HUDEP-2 (cell line): Measurements from ENCODE around the gene EPAS1.
A peak's percentile ranks its signal among the peaks of the same experiment; 100 is the strongest.

Source experiments
- DNase-seq, 76 experiments: peaks; one replicate each; lab custom pipeline; 2025; ENCODE audit not compliant: unreplicated experiment in 76 of 76; lab: John Stamatoyannopoulos, UW

The EPAS1 gene

DNA sequence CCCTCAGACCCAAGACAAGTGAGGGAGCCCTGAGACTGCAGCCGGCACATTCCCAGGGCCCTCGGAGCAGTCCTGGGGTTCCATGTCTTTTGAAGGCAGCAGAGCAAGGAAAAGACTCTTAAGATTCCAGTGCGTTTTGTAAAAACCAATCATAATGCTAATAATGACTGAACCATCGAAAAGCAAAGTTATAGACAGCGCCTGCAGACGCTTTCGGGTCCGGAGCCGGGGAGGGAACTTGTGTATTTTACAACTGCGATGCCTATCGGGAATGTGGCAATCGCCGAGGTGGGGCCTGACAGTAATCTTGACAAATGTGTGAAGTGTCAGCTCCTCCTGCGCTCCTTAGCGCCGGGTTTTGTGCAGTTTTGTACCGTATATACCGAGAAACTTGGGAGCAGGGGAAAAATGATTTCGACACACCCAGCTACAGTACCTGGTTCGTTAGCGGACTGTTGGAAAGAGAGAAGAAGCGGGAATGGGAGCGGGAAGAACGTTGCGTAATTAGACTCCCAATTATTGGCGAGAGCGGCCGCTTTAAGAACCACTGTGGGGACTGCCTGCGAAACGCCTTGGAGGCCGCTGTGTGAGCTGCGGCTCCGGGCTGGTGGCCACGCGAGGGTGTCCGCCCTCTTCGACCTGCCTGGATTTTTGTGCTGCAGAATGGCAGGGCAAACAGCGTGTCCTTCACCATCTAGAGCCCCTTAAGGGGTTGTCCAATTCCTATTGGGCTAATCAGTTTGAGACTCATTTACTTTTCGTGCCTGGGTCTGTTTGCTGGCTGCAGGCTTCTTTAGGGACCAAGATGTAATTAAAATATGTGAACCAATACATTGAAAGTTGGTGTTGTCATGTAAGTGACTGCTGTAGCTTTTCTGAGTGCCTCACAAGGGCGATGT is 2.4 kb downstream of the EPAS1 start:
- DNase-seq, result peak in 53 of 76 experiments; percentile 4 to 59 (median 34)

DNA sequence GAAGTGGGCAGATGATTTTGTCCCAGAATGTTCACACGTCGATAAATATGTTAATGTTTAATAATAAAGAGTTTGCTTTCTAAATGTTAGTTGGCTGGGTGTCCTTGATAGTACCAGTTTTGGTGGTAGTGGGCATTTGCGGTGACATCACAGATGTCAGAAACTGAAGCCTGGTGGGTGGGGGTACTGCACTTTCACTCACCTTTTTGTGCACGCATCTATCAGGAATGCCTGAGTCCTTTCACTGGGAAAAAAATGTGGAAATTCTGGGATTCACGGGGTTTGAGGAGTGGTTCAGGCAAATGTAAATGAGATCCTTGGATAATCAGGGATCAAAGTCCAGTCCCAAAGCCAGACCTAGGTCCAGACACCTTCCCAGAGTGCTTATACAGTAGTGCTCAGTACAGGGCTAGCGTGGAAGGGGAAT is 3.2 kb downstream of the EPAS1 start:
- DNase-seq, result no peak

DNA sequence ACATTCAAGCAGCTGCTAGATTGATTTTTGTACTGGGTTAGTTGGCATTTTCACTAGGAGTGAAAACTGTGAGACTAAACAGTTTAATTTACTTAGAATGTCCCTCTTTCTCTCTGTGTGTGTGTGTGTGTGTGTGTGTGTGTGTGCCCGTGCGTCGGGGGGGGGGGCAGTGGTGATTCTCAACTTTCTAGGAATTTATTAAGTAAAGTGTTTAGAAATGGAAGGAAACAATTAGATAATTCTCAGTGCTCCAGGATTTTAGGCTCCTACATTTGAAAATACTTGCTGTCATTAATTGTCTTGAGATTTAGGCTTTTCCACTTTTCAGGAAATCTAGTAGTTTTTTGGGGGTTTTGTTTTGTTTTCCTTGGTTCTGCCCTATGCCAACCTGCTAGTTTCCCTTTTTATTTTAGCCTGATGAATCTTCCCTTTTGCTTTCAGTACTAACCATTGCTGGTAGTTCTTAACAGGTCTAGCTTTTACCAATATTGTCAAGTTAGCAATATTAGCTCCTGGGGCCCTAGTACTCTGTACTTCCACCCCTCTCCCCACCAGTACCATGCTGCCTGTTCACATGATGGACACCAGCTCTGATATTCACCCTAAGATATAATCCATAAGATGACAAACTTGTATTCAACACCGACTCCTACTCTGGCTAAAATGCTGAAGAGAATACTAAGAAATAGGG is 4.9 kb downstream of the EPAS1 start:
- no peak for DNase-seq

DNA sequence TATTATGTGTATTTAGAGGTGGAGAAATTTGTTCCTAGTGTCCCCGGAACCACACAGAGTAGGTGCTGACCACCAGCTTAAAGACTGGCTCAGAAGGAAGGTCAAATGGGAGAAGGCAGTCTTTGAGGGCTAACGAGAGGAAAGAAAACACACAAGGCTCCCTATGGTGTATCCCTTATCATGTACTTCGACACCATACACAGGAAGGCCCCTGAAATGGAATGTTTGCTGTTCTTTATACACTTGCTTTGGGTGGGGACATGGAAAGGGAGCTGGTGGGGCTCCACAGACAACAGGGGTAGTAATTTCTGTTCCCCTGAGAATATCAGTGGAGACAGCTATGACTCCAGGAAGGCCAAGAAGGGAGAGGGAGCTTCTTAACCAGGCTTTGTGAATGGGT is 6.0 kb downstream of the EPAS1 start:
- DNase-seq, result no peak

DNA sequence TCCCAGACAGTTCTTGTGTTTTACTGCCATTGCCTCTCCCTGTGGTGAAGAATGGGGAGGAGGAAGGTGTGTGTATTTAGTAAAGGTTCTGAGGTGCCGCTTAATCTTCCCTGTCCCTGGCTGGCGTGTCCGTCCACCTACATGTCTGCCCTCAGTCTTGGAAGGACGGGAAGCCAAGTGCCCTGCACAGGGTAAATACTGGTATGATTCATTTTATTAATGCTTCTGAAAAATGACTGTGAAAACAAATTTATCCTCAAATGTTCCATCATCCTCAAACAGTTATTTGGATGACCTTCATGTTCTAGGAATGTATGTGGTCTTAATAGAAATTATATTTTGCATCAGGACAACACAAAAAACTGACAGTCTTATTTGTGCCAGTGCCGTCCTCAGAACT is 6.6 kb downstream of the EPAS1 start:
- no peak for DNase-seq

DNA sequence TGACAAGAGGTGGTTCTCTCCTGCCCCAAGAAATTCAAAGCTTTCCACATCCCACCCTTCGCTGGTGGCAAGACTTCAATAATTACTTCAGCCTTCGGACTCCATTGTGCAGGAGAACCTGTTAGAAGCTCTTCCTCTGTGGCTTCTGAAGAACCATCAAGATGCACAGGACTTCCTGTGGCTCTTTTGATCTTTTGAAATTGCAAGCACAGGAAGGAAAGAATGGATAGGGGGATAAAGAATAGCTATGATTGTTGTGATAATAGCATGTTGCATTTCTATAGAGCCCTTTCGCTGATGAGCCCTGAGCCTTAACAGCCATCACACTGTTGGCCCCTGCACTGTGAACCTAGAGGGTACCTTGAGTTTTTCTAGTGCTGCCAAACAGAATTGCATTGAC is 7.4 kb downstream of the EPAS1 start:
- no peak for DNase-seq

DNA sequence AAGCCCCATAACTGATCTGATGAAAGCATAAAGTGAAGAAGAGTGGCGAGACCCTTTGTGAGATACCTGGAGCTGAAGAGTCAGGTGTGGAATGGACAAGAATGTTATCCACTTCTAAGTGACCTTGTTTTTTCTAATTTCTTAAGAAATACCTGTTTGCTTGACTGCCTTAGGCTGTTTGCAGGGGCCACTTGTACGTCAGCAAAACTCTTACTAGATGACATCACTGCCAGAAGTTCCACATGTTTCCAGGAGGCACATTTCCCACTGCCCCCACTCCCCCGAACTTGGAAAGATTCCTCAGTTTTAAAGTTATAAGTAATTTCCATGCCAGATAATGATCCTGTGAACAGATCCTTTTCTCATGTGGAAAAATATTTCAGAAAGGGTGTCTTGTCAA is 8.0 kb downstream of the EPAS1 start:
- no peak for DNase-seq

DNA sequence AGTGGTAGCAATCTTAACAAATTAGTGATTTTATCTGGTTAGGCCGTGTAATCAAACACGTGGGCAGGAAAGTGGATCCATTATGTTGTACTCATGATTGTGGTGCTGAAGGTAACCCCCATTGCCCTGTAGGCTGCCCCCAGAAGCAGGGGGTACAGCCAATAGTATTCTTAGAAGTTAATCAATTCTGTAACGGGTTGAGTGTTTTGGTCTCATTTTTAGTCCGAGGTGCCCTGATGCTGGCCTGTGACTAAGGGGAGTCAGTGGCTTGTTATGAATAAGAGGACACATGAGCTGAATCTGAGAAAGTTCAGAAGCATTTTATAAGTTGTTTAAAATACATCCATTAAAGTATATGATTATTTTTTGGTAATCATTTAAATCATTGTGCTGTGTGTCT is 8.6 kb downstream of the EPAS1 start:
- no peak for DNase-seq

DNA sequence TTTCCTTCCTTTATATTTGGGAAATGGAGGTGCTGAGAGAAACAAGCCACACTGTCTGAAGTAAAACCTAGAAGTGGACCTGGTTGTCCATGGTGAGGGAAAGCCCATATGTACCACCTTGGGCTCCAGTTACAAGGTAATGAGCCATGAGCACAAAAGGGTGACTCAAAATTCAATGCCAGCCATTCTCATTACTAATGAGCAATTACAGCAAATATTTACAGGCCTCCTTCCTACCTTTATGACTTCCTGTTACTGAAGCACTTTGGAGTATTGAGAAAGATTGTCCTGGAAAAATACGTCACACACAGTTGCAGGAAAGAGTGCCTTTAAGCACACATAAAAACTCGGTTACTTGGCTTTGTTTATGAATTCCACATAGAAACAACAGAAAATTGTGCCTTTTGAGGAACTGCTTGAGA is 9.1 kb downstream of the EPAS1 start:
- no peak for DNase-seq

DNA sequence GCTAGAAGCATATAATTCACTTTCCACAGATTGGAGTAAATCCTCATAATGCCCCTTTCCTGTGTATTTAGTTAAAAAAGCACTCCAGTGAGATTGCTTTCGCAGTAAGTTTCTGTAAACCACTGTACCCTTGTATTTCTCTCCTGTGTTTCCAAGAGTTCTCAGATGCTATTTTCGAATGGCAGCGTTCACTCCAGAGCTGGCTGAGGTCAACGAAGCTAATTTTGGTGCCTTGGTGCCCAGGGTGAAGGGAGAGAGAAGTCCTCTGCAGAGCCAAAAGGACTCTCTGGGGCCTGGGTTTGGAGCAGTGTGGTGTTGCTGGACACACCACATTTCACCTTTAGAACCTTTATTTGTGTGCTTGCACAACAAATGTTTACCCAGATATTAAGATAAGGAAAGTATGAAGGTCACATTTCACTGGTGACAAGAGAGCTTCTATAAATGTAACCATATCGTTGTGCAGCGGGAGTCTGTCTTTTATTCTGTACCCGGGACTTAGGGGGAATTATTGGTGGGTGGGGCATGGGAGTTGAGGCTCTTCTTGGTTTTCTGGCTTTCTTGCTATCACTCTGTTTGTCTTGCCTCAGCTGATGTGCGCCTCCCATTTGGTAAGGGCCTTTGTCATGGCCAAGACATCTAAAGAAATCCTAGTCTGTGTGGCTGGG is 9.9 kb downstream of the EPAS1 start:
- DNase-seq, result no peak

DNA sequence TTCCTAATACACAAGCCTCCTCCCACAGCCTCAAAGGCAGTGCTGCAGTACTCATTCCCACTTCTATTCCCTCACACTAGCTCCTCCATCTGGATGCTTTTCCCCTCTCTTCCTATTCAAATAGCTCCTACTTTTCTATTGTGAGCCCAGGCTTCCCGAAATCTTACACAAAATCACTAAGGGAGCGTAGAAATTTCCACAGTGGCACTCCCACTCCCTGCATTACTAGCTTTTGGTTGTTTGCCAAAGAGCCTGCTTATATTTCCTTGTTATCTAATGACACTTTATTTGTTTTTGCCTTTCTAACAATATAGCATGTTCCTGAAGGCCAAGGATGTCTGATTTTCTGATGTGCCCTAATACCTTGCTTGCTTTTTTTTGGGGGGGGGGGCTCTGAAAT is 10.9 kb downstream of the EPAS1 start:
- no peak for DNase-seq

DNA sequence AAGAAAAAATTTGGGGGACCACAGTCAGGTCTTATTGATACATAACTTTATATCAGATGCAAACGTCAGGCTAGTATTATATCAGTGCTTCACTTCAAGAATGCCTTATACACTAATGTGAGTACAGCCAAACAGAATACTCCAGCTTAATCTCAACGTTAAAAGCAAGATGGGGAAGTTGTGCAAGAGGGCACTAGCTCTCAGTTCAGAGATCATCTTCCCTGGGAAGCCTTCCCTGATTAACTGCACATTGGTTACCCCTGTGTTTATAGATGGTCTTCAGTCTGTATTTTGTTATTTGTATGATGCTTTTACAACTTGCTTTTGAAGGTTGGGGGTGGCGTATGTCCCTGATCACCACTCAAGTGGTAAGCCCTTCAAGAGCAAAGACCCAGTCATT is 11.4 kb downstream of the EPAS1 start:
- DNase-seq, result no peak

DNA sequence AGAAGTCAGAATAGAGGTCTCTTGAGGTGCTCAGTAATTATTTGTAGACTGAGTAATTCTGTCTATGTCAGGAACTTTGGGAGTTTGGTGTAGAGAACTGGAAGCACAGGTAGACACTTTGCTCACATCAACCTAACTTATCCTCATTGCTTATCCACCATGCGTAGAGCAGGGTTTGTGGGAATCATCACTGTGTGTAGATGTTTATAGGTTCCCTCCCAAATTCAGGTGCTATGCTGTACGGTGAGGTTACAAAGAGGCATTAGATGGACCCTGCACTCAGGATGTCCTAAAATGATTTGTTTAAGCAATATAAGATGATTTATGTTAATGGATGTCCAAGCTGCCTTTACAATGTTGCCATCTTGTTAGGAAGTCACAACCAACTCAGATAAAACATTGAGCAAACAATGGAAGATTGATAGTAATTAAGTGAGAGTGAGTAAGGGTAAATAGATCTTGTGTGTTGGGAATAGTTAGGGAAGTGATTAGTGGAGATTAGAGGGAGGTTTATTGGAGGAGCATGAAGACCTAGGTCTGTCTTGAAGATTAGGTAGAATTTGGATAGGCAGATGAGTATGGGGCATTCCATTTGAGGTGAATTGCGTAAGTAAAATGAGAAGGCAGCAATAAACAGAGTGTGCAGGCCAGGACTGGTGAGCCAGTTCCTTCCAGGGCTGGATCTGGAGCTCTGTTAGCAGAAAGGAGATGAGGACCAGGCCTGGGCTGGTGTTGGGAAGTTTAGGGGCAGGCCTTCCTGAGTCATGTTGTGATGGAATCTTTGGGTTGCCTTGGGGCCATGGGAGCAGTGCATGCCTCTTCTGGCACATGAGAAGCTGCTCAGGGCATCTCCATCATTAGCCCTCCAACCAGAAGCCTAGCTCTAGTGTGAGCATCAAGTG is 12.1 kb downstream of the EPAS1 start:
- no peak for DNase-seq

DNA sequence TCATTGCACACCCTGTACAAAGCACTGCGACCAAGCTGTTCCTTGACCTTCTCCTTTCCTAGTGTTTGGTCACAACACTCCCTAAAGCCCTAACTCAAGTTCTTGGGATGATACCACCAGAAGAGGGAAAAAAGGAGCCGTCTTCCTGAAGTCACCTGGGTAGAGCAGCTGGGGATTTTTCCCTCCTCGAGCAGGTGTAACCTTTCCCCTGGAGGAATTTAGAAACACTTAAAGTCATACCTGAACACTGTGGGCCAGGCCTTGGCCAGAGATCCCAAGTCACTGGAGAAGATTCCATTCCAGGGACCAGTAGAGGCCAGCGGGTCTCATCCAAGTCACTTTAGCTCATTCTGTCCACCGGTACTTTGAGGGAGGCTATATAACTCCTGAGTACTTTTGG is 13.2 kb downstream of the EPAS1 start:
- DNase-seq, result no peak

DNA sequence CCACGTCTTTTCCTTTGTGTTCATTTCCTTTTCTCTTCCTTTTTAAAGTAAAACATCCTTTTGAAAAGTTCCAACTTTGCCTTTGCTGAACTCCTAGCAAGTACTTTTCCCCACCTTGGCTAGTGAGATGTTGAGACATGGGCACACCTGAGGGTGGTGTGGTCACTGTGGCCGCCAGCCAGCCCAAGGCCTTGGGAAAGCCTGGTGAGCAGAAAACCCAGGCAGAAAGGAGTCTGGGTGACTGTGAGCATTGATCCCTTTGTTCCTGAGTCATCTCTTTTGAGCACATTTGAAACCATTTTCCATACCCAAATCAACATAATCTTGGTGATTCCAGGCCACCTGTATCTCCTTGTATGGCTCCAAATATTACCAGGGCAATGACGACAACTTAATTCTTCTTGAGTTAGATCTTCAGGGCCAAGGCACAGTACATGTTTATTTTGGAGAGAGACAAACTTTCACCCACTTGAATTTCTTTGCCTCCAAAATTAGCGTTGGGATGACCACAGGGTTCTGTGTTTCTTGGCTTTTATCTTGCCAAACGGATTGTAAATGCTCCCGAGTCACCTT is 14.5 kb downstream of the EPAS1 start:
- no peak for DNase-seq

DNA sequence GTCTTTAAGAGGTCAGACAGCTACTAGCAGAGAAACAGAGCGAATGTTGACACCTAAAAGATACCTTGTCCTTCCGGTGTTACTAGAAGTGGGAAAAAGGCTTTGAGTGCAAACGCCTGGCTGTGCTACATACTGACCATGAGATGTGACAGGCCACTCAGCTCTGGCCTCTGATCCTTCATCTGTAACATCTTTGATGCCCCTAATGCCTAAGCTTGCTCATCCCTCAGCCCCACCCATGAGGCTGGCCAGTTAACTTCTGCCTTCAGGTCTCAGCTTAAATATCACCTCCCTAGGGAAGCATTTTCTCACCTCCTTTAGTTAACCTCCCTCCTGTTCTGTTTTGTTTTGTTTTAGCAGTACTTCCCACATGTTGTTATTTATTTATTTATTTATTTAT is 15.9 kb downstream of the EPAS1 start:
- DNase-seq, result no peak

DNA sequence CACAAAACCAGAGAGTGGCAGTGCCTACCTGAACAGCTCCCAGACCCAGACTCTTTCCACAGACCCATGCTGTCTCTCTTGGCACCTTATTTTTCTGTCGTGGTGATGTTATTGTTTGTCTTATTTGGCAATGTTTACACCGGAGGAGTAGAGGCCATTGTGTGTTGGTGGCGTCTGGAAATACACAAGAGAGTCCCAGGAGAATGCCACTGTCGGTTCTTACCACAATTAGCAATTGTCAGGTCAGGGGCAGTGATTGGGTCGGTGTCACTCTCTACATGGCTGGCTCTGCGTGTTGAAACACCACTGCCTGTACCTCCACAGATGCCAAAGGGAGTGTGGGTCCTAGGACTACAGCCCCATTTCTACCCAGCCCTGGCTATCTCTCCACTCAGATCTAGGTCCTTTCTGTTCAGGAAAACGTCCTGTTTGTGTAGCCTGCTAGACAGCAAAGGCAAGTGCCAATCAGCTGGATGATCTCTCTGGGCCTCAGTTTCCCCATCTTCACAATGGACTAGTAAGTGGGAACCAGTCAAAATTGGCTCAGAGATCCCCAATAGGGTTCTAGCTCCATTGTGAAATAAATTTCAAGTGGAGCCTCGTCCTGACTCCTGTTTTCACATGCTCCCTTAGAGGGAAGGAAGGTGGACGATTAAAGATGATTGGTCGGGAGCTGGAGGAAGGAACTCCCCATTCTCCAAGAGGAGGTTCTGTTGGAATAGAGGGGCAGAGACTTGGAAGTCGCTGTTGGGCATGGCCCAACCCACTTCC is 17.0 kb downstream of the EPAS1 start:
- no peak for DNase-seq

DNA sequence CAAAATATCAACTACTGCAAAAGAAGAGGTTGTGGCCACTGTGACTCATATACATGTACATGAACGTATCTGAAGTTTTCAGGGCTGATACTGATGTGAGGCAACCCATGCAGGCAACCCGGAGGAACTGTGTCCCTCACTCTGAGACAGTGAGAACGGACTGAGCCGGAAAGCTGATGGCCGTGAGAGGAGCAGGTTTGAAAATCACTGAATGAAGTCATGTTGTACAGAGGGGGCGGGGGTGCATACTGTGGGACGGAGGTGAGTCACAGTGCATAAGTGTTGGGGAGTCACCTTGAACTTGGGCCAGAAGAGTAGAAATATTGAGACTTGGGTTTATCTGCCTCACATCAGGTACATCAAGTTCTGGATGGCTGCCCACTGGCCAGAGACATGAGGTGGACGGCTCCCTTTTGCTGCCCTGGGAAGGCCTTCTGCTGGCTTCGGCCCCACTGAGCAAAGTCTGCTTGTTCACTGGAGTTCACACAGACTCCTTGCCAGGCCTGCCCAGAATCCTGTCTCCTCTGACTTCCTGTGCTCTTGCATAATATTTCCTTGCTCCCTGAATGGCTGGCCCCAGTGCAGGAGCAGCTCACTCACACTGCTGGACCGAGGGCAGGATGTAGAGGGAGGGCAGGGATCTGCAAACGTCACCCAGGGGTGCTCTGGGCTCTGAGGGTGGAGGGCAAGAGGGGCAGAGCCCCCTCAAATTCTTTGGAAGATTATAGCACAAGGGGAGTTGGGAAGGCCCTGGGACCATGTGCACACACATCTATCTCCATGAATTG is 18.1 kb downstream of the EPAS1 start:
- DNase-seq, result peak in 73 of 76 experiments; percentile 13 to 95 (median 72)

DNA sequence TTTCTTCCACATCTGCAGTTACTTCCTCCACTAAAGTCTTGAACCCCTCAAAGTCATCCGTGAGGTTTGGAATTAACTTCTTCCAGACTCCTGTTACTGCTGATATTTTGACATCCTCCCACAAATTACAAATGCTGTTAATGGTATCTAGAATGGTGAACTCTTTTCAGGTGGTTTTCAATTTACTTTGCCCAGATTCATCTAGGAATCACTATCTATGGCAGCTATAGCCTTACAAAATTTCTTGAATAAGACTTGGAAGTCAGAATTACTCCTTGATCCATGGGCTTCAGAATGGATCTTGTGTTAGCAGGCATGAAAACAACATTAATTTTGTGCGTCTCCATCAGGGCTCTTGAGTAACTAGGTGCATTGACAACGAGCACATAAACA is 19.9 kb downstream of the EPAS1 start:
- DNase-seq, result no peak
